NCI-H526 (cell line): ENCODE measurements around the gene CPM.

Source experiments
- DNase-seq, 2 experiments: peaks; one replicate each; lab custom pipeline; 2025; lab: John Stamatoyannopoulos, UW

The CPM gene

DNA sequence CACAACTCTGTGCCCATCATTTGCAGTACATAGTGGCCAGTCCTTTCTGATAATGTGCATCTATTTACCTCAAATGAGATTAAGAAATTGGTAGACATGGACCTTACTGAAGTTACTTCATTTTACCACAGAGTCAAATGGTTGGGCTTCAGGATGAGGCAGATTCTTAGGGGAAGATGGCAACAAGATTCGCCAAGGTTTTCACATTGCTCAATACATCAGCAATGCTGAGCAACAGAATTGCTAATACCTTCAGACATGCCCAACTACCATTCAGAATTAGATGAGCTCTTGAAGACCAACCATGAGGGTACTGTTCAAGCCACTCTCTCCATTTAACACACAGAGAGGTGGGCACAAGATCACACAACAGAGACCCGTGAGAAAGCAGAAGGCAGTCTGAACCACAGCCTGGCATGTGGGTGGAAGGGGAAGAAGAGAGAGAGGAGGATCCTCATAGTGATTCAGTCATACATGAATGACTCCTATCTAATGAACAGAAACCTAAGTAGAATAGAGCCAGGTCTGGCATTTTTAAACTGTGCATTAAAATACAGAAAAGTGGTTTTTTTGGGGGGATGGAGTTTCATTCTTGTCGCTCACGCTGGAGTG lies 28.5 kb downstream of the CPM start:
- no peak for DNase-seq

DNA sequence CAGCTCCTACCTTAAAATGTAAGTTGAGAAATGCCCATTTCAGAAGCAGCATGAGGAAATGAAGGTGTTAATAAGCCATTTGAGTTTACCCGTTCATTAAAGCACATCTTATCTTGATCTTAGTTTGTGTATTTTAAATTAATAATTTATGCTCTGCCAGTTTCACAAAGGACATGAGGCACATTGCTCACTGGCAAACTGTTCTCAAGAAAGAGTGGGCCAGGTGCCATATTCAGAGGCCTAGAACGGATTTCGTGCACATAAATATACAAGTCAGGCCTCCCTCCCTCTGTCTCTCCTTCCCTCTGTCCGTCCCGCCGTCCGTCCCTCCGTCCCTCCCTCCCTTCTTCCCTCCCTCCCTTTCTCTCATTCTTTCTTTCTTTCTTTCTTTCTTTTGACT lies 29.5 kb downstream of the CPM start:
- no peak for DNase-seq

DNA sequence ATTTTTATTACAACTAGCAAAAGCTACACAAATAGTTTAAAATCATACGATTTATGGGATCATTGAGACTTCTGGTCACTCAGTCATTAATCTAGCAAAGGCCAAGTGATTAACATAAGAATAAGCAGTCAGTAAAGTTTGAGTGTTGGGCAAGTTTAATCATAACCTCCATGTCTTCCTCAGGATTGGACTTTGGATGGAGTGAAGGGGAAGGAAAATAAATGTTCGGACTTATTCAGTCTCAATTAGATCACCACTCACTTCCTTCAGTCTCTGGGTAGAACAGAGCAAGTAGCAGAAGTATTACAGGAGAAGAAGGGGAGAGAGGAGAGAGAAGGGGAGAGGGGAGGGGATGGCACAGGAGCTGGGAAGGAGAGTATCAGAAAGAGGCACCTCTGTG lies 31.4 kb downstream of the CPM start:
- DNase-seq = no peak

DNA sequence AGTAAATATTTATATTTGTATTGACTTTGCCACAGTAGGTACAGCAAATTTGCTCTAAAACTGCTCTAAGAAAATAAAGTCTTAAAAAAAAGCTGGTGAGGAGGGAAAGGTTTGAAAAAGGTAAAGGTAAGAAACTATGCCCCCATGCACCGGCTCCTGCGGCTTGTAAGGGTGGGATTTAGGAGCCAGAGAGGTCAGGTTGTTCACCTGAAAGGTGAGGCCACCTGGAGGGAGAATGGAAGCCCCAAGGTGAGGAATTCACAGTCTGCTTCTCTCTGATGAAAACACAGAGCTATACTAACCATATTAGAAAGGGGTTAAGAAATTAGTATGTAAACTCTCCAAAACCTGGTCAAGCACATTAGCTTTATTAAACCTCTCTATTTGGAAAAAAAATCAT lies 31.8 kb downstream of the CPM start:
- DNase-seq = no peak

DNA sequence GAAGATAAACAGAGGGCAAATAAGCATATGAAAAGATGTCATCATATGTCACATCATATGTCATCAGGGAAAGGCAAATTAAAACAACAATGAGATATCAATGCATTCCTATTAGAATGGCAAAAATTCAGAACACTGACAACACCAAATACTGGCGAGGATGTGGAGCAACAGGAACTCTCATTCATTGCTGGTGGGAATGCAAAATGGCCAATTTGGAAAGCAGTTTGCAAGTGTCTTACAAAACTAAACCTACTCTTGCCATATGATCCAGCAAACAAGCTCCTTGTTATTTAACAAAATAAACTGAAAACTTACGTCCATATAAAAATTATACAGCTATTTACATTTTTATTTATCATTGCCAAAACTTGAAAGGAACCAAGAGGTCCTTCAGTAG lies 32.7 kb downstream of the CPM start:
- no peak for DNase-seq

DNA sequence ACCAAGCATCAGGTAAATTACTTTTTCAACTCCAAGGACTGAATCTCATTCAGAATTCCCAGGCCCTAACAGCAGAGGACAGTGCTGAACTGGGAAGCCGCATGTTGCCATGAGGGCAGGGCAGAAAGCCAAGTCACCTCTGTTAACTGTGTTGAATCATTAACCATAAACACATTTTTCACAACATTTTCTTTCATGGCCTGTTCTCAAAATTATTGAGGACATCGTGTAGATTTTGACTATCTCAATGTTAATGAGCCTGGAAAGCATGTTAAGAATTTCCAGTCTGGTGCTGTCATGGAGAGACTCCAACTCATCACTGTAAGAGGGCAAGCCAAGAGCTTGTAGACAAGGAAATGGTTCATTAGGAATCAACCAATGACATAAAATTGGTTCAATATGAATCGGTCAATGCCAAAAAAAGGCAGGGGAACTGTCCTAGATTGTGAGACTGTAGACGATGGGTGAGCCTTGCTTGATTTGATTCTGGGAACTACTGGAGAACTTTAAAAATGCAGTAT lies 33.7 kb downstream of the CPM start:
- DNase-seq = no peak

DNA sequence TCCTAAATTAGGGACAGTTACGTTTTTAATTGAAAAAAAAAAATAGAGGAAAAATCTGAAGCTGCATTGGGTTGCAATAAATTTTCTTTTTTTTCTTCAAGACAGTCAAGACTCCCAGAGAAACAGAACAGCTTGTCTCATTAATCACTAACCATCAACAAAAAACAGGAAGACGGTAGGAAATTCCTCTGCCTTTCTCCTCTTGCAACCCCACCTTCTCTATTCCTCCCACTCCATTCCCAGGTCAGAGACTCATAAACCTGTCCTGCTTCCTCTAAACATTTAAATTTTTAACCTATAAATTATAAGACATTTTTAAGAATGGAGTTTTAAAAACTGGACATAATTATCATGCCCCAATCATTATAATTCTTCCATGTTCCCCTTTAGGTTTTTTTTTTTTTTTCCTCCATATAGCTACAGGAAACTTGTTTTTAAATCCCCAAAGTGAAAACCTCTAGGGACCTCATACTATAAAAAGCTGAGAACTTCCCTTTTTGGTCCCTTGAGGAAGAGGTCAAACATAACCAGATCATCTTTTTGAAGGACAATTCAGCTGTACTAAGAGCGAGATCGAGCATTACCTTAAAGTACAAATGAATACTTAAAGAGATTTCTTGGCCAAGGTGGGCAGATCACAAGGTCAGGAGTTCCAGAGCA lies 36.0 kb downstream of the CPM start:
- no peak for DNase-seq

DNA sequence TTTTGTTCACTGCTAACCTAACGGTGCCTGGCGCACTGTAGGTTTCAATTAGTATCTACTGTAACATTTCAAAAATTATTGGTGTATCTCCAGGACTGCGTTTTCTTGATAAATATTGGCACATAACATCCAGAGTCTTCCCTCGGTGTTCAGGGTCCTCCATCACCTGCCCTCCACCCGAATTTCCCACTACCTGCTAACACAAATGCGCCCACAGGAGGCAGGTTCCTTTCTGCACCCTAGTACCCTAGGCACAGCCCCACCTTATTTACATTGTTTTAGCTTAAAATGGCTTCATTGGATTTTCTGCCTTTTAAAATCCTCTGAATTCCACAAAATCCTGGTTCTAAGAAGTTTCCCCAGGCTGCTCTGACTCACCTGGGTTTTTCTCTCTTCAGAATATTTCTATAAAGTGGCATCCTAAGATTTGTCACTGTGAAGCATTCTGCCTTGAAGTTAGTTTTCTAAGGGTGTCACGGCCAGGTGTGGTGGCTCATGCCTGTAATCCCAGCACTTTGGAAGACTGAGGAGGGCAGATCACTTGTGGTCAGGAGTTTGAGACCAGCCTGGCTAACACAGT lies 38.6 kb downstream of the CPM start:
- no peak for DNase-seq

DNA sequence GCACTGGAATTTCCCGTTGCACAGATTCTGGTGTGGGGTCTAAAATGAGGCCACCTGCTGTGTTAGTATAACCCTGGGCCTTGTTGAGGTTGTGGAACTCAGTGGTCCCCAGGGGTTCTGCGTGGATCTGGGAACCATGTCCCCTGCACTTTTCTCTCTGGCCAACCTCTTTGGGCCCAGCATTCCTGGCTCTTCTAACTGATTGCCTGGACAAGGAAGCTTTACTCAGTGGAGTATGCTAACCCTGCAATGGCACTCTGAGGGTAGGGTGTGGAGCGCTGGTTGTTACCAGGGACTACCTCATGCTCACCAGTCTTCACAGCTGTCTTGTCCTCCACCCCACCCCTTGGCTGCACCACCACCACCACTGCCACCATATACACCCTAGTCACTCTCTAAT lies 39.2 kb downstream of the CPM start:
- no peak for DNase-seq

DNA sequence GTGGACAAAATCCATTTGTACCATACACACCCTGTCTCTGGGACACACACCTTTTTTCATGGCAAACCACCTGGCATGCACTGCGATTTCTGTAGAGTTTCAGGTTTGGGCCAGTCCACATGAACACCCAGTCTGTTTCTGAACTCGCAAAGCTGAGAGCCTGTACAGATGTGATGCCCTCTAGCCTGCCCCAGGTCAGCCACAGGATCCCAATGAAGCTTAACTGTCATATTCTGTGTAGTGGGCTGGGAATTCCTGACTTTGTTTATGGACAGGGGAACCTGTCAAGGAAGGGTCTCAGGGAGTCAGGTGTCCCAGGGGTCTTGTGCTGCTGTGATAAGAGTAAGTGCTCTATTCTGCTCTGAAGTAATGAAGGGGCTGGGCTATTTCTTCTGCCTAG lies 39.8 kb downstream of the CPM start:
- no peak for DNase-seq

DNA sequence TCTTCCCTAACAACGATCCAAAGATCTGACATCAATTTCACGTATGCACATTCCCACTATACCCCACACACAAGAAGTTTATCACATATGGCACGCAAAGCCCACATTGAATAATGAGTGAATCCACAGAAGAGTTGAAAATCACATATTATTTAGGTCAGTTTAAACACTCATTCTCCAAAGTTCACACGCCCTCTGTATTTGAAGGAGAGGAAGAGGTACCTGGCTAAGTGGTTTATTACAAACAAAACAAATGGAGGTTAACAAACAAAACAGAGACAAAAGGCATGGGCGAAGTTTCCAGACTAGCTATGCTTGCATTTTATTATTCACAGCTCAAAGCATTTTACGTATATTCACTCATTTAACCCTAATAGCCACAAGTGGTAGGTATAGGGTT lies 41.8 kb downstream of the CPM start:
- DNase-seq = no peak

DNA sequence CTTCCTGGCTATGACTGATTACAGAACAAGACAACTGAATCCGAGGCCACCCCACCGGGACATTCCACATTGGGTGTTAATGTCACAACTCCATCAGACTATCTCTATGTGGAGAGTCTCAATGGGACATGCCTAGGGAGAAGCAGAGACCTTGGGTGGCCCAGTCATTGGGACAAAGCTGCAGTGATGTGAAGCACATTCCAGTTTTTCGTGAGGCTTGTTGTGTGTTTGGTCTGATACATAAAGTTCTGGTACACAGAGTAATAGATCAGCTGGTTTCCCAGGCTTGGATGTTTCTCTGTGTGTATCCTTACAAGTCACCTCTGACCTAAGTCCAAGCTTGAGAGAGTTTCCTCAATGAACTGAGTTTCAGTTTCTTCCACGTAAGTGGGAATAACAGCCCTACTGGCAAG lies 42.3 kb downstream of the CPM start:
- DNase-seq = no peak

DNA sequence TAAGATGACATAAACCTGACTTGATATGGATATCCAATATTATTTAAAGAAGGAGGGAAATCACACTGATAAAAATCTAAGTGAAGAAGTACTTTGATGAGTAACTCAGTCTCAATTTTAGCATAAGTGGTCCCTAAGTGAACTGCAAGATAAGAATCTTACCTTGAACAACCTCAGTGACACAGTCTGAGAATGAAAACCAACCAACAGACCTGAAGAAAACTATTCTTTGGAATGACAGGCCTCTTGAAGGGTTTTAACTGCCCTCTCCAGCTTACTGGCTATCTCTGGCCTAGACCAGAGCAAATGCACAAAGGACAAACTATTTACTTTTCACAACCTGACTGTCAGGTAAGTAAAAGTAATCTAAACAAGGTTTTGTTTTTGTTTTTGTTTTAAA lies 44.7 kb downstream of the CPM start:
- DNase-seq = no peak

DNA sequence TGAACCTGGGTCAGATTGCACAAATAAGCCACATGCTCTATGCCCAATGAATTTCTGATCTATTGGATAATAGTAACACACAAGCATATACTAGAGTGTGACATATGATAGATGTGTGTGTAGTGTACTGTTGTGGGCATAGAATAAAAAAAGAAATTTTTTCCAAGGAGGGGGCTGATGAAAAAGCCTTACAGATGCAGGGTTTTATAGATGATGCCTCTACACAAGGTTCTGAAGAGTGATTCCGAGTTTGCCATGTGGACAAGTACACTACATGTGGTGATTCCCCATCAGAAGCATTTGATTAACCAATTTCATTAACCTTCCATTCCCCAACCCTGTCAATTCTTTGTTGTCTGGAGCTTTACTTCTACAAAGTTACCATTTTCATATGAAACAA lies 45.3 kb downstream of the CPM start:
- no peak for DNase-seq

DNA sequence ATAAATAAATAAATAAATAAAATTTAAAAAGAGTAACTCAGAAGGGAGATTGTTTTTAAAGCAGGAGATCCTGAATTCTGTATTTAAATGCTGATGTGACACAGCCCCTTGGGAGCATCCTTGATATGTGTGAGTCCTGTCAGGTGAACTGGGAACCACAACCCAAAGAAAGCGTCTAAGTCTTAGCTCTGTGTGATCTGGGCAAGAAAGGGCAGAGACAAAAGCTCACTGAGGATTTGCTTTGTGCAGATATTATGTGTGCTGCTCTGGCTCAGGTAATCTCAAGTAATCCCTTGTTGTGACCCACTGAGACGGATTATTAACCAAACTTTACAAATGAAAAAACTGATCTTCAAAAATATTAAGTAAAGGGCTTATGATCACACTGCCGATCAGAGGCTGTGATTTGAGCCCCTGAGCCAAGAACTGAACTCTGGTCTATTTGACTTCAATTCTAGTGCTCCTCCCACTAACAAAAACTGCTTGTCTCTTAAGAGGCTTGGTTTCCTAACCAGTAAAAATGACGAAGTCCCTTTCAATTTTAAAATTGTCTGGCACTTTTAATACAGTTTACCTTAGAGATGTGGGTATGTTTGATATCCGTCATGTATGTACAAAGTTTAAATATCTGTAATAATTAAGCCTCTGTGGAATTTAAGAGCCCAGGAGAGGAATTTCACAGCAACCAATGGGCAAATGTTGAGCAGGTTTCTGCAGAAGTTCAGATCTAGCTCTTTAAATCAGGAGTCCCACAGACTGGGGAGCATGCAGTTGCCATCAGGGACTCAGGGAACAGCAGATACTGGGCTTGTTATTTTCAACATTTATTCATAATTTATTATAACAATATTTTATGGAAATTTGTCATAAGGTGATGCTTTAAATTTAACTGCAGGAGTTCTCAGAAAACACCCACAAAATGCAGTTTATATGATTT lies 46.1 kb downstream of the CPM start:
- DNase-seq = no peak

DNA sequence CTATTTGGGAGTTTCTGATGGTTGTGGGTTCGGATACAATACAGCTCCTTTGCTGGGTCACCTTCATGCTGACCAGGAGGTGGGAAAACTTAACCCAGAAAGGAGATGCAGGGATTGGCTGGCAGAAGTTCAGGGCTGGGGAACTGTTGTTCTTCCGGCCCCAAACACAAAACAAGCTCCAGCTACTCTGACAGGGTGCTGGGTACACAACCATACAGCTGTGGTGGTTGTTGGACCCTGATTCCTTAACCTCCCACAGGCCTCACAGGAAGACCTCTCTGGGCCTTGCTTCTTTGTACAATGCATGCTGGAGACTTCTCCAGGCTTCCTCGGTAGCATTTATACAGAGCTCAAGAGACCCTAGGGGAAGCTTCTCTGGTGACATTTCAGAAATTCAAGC lies 47.6 kb downstream of the CPM start:
- no peak for DNase-seq

DNA sequence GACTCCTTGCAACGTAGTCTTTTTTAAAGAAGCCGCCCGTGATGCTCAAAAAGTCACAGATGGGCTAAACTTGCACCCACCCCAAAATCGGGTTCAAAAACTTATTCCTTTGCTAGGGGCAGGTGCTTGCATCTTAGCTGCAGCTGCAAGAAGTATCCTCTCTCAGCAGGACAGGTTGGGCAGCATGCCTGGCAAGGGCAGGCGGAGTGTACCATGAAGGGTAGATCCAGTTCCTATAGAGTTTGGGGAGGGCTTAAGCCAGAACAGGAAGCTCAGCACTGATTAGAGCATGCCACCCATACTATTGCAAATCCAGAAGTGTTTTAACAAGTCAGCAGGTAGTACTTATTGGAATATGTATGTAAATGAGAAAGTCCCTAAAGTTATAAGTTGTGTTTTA lies 48.7 kb downstream of the CPM start:
- DNase-seq = no peak

DNA sequence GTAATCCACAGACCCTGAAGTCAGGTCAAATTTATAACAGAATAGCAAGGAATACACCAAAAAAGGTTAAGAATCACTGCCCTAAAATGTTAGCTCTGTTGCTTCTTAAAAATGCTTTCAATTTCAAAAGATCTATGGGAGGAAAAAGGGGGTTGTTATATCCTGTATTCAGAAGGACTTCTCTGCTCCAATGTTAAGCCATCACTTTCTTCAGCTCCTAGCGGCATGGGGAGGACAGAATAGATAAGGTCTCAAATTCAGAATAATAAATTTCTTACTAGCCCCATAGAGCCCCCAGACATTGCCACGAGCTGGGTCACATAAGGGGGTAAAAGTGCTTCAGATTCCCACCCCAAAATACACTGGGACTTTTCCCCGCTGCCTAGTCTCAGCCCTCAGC lies 49.8 kb downstream of the CPM start:
- DNase-seq = no peak

DNA sequence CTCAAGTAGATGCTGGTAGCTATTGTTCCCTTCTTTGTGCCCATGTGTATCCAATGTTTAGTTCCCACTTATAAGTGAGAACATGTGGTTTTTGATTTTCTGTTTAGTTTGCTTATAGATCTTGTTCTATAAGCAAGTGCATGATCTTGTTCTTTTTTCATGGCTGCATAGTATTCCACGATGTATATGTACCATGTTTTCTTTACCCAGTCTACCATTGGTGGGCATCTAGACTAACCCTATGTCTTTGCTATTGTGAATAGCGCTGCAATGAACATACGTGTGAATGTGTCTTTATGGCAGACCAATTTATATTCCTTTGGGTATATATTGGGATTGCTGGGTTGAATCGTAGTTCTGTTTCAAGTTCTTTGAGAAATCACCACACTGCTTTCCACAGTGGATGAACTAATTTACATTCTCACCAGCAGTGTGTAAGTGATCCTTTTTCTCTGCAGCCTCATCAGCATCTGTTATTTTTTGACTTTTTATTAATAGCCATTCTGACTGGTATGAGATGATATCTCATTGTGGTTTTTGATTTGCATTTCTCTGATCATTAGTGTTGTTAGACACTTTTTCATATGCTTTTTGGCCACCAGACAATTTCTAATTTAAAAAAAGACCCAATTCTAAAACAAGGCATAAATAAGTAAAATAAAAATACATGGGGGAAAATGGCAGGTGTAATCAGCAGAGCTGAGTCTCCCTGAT lies 50.6 kb downstream of the CPM start:
- no peak for DNase-seq

DNA sequence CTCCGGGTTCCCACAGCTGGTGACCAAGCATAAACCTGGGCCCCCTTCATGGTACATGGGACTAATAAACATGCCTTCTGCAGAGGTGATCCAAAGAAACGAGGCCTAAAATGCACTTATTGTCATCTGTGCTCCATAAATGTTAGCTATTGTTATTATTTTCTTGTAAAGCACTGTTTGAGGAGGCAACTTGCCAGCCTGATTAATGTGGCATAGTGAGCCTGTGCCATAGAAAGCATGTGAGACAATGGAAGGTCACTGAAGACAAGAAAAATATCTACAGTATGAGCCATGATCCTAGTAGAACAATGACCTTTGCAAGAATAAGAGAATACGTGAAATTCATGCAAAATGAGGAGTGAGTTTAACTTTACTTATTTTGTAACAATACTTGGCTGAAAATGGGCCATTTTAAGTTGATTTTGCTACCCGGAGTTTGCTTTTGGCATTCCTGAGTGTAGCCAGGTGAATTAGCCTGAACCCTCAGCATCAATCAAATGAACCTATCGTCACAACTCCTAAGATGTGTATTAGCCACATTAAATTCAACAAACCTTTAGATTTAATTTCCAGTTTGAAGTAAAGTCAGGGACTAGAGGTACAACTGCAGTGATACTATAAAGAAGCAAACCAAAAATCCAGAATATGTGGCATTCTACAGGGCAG lies 52.2 kb downstream of the CPM start:
- DNase-seq = no peak

DNA sequence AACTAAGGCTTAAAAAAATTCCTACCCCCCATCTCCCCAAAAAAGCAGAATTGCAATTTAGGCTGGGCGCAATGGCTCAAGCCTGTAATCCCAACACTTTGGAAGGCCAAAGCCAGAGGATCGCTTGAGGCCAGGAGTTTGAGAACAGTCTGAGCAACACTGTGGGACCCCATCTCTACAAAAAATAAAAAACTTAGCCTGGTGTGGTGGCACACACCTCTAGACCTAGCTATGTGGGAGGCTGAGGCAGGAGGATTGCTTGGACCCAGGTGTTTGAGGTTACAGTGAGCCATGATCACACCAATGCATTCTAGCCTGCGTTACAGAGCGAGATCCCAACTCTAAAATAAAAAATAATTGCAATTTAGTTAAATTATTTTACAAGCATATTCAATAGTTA lies 54.1 kb downstream of the CPM start:
- DNase-seq = no peak
